GM20431 (cell line): ENCODE results near the gene MORC3.

Experiments used
- in situ Hi-C: fragments of 300-500 bp; cut with MseI, MboI; formaldehyde crosslinking; loops from one replicate; pipeline ENCODE4 v1.15.0; 2020; ENCODE audit warnings: low sequenced_read_pairs; ENCODE audit not compliant: unreplicated experiment

Gene MORC3

GRCh38 chr21:36419241-36419640, 99.2 kb downstream of the MORC3 start:
- in situ Hi-C loops: loop anchor here (25.0 kb wide), 1 partner anchor 493 kb away; no protein-coding TSS in a partner anchor

GRCh38 chr21:36419996-36420395, 100.0 kb downstream of the MORC3 start:
- in situ Hi-C loops: loop anchor here (25.0 kb wide), 1 partner anchor 492 kb away; no protein-coding TSS in a partner anchor

GRCh38 chr21:36420571-36421339, 100.8 kb downstream of the MORC3 start:
- in situ Hi-C loops: loop anchor here (25.0 kb wide), 1 partner anchor 492 kb away; no protein-coding TSS in a partner anchor

GRCh38 chr21:36422279-36423098, 102.5 kb downstream of the MORC3 start:
- in situ Hi-C loops: loop anchor here (25.0 kb wide), 1 partner anchor 490 kb away; no protein-coding TSS in a partner anchor

GRCh38 chr21:36423771-36424433, 103.9 kb downstream of the MORC3 start:
- in situ Hi-C loops: loop anchor here (25.0 kb wide), 1 partner anchor 488 kb away; no protein-coding TSS in a partner anchor

GRCh38 chr21:36424592-36424991, 104.6 kb downstream of the MORC3 start:
- in situ Hi-C loops: loop anchor here (25.0 kb wide), 1 partner anchor 488 kb away; no protein-coding TSS in a partner anchor

GRCh38 chr21:36425286-36425685, 105.3 kb downstream of the MORC3 start:
- in situ Hi-C loops: no loop called here
